Lower lobe of right lung (tissue), 2 donors: ENCODE measurements around the gene FRY. TPM values are rescaled to one million over a fixed set of nuclear protein-coding genes. Genes with fewer than 3 reads are reported as not detected.

Experiments used
- ATAC-seq, 2 donors: fragments of 200-7000 bp; cut with Tn5 transposase; one replicate each; pipeline ENCODE4 v1.9.1; 2020 to 2022; ENCODE audit warnings: mild to moderate bottlenecking in 2 of 2, moderate library complexity in 2 of 2
- DNase-seq: peaks from one replicate; pipeline ENCODE4 v3.0.0-alpha.2; 2020
- H3K27ac ChIP-seq: fragments of 200-600 bp; one replicate; pipeline ENCODE4 v1.8.0; 2022
- H3K27me3 ChIP-seq: fragments of 200-600 bp; one replicate; pipeline ENCODE4 v1.8.0; 2022; ENCODE audit warnings: low read depth
- H3K36me3 ChIP-seq: fragments of 200-600 bp; one replicate; pipeline ENCODE4 v1.8.0; 2022; ENCODE audit warnings: mild to moderate bottlenecking
- H3K4me1 ChIP-seq: fragments of 200-600 bp; one replicate; pipeline ENCODE4 v1.8.0; 2022
- H3K4me3 ChIP-seq: fragments of 200-600 bp; one replicate; pipeline ENCODE4 v1.8.0; 2022; ENCODE audit warnings: mild to moderate bottlenecking
- H3K9me3 ChIP-seq: fragments of 200-600 bp; one replicate; pipeline ENCODE4 v1.8.0; 2022
- intact Hi-C: fragments of 100-400 bp; cut with DNase I; formaldehyde crosslinking; loops from one replicate; pipeline ENCODE4 v1.11.0; 2022
- total RNA-seq: library from RNA; stranded (reverse); fragmentation: NEBNext Ultra II Directional; extraction: Animal tissue kit (Norgen Biotek cat#: 25700); gene quantifications from one replicate; pipeline ENCODE4 v1.2.1, GENCODE V29; 2021
- TF ChIP-seq, protein P1 (sequence below): fragments of 200-600 bp; IDR thresholded peaks from one replicate; pipeline ENCODE4 v1.8.0; 2022; ENCODE audit warnings: antibody characterized with exemption, mild to moderate bottlenecking
- donor health status: DM: no; HTN: yes; CAD: no; lungs with severe emphysema.

FRY gene
- total RNA-seq, 1 donor from 2014 or later, result 93.7 TPM

DNA sequence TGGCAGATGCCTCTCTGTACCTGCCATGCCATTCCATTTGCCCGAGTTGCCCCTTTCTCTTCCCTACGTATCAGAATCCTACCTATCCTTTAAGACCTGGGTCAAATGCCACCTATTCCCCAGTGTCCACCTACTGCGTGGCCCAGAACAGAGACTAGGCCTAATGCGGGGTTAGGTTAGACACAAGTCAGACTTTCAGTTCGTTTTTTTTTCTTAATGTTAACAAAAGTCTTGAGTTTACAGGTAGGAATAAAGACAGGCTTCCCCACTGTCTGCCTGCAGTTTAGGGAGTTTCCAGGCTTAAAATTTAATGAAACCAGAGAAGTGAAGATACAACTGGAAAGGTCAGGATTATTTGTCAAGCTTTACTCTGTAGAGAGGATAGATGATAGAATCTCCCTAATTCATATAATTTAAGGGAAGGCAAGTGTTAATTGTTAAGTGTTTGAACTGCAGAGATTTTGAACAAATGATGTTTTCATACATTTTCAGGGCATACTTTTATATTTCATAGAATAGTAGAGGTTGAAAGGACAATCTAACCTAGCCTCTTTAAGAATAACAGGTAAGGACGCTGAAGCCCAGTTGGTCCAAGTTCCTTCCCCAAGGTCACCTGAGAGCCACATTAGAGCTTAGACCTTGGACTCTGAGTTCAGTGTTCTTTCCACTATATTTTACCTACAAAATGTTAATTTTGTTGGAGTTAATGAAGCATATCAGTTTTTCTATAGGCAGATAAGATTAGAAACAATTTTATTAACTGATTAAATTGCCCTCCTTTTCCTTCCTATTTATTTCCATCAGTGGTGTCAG, 35.8 kb downstream of the FRY start:
- Histone ChIP-seq H3K4me1 (no peaks in the 10 kb centered on the region), H3K4me3 (no peak overlapping the region), H3K9me3 (no peaks in the 10 kb centered on the region), H3K36me3 (no peaks in the 10 kb centered on the region), H3K27ac (no peak overlapping the region), H3K27me3 (no peaks in the 10 kb centered on the region)
- DNase-seq, result no peak
- TF ChIP-seq, protein P1, sequence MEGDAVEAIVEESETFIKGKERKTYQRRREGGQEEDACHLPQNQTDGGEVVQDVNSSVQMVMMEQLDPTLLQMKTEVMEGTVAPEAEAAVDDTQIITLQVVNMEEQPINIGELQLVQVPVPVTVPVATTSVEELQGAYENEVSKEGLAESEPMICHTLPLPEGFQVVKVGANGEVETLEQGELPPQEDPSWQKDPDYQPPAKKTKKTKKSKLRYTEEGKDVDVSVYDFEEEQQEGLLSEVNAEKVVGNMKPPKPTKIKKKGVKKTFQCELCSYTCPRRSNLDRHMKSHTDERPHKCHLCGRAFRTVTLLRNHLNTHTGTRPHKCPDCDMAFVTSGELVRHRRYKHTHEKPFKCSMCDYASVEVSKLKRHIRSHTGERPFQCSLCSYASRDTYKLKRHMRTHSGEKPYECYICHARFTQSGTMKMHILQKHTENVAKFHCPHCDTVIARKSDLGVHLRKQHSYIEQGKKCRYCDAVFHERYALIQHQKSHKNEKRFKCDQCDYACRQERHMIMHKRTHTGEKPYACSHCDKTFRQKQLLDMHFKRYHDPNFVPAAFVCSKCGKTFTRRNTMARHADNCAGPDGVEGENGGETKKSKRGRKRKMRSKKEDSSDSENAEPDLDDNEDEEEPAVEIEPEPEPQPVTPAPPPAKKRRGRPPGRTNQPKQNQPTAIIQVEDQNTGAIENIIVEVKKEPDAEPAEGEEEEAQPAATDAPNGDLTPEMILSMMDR, result no peak
- no peak for ATAC-seq
- intact Hi-C loops, result no loop called here

DNA sequence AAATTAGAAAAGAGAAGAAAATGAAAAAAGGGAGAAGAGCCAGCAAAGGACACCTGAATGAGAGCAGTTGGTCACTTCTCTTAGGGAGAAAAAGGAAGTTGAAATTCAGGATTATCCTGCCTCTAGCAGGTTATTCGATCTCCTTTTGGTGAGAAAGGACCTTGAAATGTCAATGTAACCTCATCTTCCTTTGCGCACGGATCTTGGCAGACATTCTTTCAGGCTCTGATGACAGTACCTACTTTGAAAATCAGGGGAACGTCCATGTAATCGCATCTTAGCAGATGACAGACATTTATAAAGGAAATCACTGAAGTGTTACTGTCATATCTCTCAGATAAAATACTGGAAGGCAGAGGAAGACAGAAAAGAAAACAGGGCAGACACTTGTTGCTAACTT, 36.7 kb downstream of the FRY start:
- no peak overlapping the region for H3K4me3 ChIP-seq
- DNase-seq, result no peak
- intact Hi-C loops, result no loop called here
- H3K9me3 ChIP-seq, result no peaks in the 10 kb centered on the region
- H3K36me3 ChIP-seq, result no peaks in the 10 kb centered on the region
- TF ChIP-seq, protein P1, result no peak
- H3K27me3 ChIP-seq, result no peaks in the 10 kb centered on the region
- no peaks in the 10 kb centered on the region for H3K4me1 ChIP-seq
- ATAC-seq, result no peak
- no peak overlapping the region for H3K27ac ChIP-seq

DNA sequence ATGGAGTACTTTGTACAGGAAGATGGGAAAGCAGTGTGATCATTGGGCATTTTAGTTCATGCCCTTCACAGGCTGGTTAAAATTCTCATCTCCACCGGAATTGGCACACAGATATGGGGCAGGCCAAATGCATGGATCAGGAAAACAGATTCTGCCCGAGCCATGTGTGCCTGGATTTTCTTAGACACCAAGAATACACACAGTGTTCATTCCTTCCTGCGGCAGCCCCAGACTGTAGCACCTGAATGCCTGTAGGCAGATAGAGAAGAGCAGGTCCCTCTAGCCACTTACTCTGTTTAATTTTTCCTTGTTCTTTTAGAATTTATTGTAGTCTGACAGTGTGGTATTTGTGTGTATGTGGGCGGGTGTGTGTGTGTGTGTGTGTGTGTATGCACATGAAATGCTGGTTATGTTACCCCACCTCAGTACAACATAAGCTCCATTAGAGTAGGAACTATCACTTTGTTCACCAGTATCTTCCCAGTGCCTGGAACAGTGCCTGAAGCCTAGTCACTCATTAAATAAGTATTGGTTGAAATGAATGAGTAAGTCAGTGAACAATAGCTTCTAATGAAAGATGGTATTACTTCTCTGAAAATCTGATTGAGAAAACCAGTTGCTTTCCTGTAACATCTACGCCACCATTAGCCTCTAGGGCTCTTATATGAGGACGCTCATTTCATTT, 41.7 kb downstream of the FRY start:
- Histone ChIP-seq H3K4me3 (no peak overlapping the region), H3K27me3 (no peaks in the 10 kb centered on the region), H3K9me3 (no peaks in the 10 kb centered on the region), H3K27ac (no peak overlapping the region), H3K36me3 (no peaks in the 10 kb centered on the region), H3K4me1 (no peaks in the 10 kb centered on the region)
- TF ChIP-seq, protein P1, result no peak
- ATAC-seq, result no peak
- intact Hi-C loops, result no loop called here
- DNase-seq, result no peak

DNA sequence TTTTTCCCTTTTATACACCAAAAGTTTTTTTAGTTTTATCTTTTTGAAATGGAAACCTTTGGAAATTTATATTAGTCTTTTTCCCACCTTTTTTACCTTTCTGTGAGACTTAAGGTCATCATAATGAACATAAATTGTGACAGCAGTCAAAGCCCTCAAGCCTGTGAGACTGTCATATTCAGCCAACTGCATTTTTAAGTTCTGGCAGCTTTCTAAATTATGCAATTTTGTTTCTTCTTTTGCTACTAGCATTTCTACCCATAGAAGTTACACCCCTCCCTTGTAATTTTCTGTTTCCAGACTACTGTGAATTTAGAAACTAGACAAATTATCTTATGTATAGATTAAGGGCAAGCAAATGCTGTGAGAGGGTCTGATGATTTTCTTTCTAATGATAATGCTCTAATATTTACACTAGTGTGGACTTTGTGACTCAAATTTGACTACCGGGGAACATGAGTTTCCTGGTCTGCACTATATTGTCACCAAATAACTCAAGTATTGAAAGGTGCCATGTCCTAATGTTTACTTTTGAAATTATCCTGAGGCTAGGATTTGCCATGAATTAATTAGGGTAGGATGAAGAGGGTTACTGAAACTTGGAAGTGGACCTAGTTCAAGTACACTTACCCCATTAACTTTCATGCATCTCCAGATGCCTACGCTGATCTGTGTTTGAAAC, 43.7 kb downstream of the FRY start:
- intact Hi-C loops, result no loop called here
- no peak for DNase-seq
- no peak overlapping the region for H3K4me3 ChIP-seq
- TF ChIP-seq, protein P1, result no peak
- no peak for ATAC-seq
- no peak overlapping the region for H3K27ac ChIP-seq
- no peaks in the 10 kb centered on the region for H3K27me3 ChIP-seq
- H3K9me3 ChIP-seq, result no peaks in the 10 kb centered on the region
- peaks cover 3% of the 10 kb centered on the region for H3K36me3 ChIP-seq
- no peaks in the 10 kb centered on the region for H3K4me1 ChIP-seq

DNA sequence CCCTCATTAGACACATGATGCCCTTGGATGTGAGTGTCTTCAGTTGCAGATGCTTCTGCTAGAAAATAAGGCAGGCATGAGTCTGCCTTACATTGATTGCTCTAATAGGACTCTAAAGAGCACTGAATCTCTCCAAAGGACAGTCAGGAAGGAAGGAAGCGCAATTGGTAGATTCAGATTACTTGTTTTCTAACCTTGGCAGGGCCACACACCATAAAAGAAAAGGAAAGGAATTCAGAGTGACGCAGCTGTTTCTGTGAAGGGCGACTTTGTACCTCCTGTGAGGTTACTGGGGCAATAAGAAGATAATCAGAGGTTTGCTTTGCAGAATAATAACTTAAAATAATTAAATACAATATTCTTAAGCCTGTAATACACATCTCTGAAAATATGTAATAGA, 48.0 kb downstream of the FRY start:
- Histone ChIP-seq H3K4me3 (no peak overlapping the region), H3K36me3 (peaks cover 3% of the 10 kb centered on the region), H3K9me3 (no peaks in the 10 kb centered on the region), H3K27me3 (no peaks in the 10 kb centered on the region), H3K27ac (no peak overlapping the region), H3K4me1 (no peaks in the 10 kb centered on the region)
- no peak for DNase-seq
- no peak for ATAC-seq
- TF ChIP-seq, protein P1, result no peak
- intact Hi-C loops, result no loop called here
